Measurements from ENCODE around the gene ZACN. TPM values are rescaled to one million over a fixed set of nuclear protein-coding genes. Genes with fewer than 3 reads are reported as not detected.
"Not testable (repeated sequence)": the region's sequence is repeated elsewhere in the genome, so short reads cannot be mapped to it uniquely, and the experiment has no call there.

ZACN gene
- 10.4 TPM for polyA plus RNA-seq (ENCODE audit: insufficient read length)

DNA sequence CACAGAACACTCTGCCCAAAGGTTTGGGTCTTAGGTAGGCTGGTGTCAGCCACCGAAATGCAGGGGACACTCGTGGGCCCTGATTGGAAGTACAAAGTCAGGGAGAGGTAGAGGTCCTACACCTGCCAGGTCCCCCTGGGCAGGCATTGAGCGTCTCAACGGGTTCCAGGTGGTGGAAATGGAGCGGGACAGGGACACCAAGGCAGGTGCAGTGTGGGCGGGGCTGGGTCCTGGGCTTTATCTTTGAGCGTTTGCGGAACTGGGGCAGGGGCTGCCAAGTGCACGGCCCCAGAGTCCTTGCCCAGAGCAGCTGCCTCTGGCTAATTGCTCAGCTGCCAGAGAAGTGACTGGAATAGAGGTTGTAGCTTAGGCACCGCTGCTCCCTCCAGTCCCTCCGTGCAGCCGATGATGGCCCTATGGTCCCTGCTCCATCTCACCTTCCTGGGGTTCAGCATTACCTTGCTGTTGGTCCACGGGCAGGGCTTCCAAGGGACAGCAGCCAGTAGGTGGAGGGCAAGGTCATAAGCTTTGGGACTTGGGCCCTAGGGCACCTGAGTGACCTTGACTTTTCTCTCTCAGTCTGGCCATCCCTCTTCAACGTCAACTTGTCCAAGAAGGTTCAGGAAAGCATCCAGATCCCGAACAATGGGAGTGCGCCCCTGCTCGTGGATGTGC lies at the start of gene ZACN:
TSS of gene ZACN (plus strand) at position 323 of the 675 bp plus-strand sequence. CDS start at position 406, 83 bp downstream.
- DNase-seq = no peak

DNA sequence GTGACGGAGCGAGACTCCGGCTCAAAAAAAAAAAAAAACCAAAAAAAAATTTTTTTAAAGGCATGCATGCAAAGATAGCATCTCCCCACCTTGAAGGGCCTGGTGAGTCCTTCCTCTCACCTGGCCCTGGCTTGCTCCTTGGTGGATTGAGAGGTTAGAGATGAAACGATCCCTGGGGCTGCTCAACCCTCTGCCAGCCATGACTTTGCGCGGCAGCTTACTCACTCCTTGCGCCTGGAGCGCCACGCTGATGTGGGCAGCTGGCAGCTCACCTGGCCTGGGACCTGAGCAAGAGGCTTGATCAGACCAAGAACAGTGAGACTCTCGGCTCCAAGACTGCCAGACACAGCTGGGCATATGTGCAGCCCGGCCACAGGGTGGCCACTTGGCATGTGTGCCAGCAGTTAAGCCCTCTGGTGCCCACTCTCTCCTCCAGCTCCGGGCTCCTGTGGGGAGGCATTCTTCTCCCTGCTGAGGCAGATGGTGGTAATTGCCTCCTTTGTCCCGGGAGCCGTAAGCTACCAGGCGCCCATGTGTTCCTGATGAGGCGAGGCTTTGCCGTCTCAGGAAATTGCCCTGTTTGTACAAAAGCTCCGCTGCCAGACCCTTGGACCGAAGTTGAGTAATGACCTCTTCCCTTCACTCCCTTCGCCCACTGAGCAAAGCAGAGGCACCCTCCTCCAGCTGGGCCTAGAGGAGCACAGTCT lies 46.8 kb upstream of the ZACN start:
- DNase-seq = no peak

- DNase-seq = no peak
These were observed 46.2 kb upstream of the ZACN start for GRCh38 chr17:76032780-76033108.

- no peak for DNase-seq
These were observed 45.8 kb upstream of the ZACN start for GRCh38 chr17:76033139-76033538.

GRCh38 chr17:76034428-76035350 lies 44.3 kb upstream of the ZACN start:
- no peak for DNase-seq

- DNase-seq = no peak
These were observed 42.3 kb upstream of the ZACN start for GRCh38 chr17:76036497-76037261.

GRCh38 chr17:76038050-76038449 lies 40.9 kb upstream of the ZACN start:
- DNase-seq = no peak

- DNase-seq = no peak
These were observed 39.9 kb upstream of the ZACN start for GRCh38 chr17:76039121-76039520.

- no peak for DNase-seq
These were observed 38.6 kb upstream of the ZACN start for GRCh38 chr17:76040376-76040775.

DNA sequence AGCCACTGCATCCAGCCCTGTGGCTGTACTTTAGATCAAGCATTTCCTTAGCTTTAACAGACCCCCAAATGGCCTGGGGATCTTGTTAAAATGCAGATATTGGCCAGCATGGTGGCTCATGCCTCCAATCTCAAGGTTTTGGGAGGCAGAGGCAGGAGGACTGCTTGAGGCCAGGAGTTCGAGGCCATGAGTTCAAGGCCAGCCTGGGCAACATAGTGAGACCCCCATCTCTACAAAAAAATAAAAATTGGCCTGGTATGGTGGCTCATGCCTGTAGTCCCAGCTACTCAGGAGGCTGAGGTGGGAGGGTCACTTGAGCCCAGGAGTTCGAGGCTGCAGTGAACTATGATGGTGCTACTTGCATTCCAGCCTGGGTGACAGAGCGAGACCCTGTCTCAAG lies 36.1 kb upstream of the ZACN start:
- not testable (repeated sequence) for DNase-seq

GRCh38 chr17:76044475-76045007 lies 34.4 kb upstream of the ZACN start:
- DNase-seq = not testable (repeated sequence)

DNA sequence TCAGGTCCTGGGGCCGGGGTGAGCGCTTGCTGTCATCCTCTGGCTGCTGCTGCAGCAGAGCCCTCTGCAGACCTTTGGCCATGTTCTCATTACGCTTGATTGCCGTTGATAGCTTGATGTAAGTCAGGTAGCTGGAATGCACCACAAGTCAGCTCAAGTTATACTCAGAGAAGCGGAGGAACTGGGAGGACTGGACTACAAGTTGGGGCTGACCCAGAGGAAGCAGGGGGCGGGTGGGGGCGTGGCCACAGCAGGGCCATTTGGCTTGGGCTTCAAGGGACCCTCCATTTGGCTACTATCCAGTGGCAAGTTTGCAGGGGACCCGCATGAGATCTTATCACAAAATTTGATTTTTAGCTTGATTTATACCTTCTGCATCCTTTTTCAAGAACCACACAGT lies 32.9 kb upstream of the ZACN start:
- DNase-seq = no peak

DNA sequence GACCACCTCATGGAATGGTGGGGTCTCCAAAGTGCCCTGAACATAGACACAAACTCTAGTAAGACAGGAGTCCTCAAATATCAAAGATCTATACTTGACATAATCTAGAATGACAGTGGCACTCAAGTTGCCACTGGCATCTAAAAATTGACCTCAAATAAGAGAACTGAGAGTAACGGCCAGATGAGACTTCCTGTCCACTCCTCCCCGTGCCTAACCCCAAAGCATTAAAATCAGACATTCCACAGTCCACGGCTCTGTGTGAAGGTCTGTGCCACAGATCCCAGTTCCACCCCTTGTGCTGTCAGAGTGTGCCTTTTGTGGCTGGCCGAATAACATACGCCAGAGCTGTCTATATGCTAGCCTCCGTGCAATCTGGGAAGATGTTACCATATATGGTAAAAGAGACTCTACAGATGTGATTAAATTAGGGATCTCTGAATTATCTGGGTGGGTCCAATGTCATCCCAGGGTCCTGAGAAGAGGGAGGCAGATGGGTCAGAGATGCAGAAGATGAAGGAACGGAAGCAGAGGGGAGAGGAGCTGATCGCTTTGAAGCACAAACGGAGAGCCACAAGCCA lies 30.9 kb upstream of the ZACN start:
- no peak for DNase-seq

DNA sequence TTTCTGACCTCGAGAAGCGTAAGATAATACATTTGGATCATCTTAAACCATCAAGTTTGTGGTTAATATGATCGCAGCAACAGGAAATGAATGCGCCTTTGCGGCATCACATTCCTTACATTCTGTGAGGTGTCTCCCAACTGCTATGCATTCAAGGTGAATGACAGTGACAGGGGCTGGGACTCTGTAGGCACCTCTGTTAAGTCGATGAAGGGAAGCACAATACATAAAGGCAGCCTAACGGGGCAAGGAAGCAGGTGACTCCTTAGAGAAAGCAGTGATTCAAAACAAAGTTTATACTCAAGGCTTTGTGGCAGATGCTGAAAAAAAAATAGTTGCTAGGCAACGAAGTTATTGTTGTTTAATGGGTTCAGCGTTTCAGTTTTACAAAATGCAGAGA lies 30.3 kb upstream of the ZACN start:
- no peak for DNase-seq

GRCh38 chr17:76049239-76049638 lies 29.7 kb upstream of the ZACN start:
- DNase-seq = no peak

- DNase-seq = no peak
These were observed 29.0 kb upstream of the ZACN start for GRCh38 chr17:76049836-76050537.

DNA sequence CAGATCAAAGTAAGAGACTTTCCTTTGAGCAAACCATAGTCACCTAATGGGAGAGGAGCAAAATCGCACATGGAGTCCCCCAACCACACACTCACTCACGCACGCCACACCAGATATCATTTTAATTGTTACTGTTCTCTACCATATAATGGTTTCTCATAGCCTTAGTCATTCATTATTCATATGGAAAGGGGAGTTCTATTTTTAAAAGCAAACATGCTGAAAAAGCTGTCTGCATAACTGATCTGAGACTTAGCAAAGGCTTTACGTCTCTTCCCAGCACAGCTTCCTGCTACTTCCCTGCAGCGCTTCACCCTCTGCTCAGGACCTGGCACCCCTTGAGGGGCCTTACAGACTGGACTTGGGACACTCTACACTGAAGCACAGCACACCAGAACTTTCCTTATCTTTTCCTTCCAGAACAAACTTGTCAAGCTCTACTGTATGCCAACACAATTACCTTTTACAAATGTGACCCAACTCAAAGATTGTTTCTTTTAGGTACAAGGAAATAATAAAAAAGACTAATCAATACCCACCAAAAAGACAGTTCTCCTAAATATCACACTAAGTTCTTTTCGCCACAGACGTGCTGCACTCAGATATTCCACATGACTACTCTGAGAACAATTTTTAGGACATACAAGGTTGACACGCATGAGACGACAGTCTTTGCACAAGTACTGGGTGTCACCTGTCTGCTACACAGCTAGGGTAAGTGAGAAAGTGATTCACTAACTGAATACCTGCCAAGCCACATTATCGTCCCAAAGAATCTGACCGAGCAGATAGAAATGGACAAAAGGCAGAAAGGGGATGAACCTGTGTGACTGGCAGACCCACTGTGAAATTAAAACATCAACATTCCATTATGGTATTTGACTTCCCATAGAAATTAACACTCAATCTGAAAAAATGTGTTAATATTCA lies 28.2 kb upstream of the ZACN start:
- no peak for DNase-seq

- DNase-seq = no peak
These were observed 27.4 kb upstream of the ZACN start for GRCh38 chr17:76051561-76051960.

DNA sequence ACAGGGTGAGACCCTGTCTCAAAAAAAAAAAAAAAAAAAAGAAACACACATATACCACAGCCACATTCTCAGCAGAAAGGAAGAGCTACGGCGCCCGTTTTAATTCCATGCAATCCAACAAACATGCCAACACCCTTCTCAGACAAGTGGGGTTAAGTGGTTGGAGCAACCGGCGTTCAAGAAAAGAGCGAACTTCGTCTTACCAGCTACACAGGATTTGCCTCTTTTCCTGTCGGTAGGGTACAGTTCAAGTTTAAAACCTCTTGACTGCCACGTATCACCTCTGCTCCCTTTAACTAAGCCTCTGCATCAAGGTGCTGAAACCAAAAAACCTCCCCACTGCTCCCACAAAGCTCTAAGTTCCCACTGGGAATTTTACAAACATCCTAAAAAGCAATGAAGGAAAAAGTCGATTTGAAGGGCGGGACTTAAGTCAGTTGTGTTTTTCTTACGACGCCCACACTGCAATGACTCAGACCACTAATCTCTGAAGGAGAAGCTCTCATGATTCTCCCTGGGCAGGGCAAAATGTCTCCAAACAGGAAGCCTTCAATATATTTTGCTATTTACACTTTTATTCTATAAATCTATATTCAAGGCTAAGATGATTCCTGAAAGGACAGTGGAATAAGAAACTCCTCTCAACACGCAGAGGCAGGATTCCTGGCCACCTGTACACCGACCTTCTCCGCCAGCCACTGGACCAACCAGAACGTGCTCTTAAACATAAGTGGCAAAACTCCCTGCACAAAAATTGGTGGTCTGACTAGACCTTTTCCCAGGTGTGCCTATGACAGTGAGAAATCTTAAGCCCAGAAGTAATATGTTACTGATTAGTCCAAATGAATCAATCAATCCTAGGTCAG lies 25.5 kb upstream of the ZACN start:
- DNase-seq = no peak

All from hindlimb muscle (tissue), 1 donor.